KMS-11 (cell line): ENCODE results near the gene MEF2A.

Experiments used
- H2AFZ ChIP-seq: fragments of 200-600 bp; sonication (generic); 2 replicates; pipeline ENCODE4 v1.6.1; 2016; ENCODE audit warnings: antibody characterized with exemption, mixed run types, low read depth
- H3K27ac ChIP-seq: fragments of 200-600 bp; sonication (generic); 2 replicates; pipeline ENCODE4 v1.6.1; 2016; ENCODE audit warnings: mild to moderate bottlenecking, mixed run types
- H3K27me3 ChIP-seq: fragments of 200-600 bp; sonication (generic); 2 replicates; pipeline ENCODE4 v1.6.1; 2017; ENCODE audit warnings: mild to moderate bottlenecking, low read depth, mixed run types, moderate library complexity; ENCODE audit not compliant: insufficient read depth
- H3K36me3 ChIP-seq: fragments of 200-600 bp; sonication (generic); 2 replicates; pipeline ENCODE4 v1.6.1; 2017; ENCODE audit warnings: mild to moderate bottlenecking, mixed run types; ENCODE audit not compliant: insufficient read depth
- H3K4me1 ChIP-seq: fragments of 200-600 bp; sonication (generic); 2 replicates; pipeline ENCODE4 v1.6.1; 2016; ENCODE audit warnings: mild to moderate bottlenecking, low read depth, mixed run types; ENCODE audit not compliant: poor library complexity, severe bottlenecking
- H3K4me2 ChIP-seq: fragments of 200-600 bp; sonication (generic); 2 replicates; pipeline ENCODE4 v1.7.0; 2016; ENCODE audit warnings: mild to moderate bottlenecking, mixed run types
- H3K4me3 ChIP-seq: fragments of 200-600 bp; sonication (generic); IDR thresholded peaks from 2 replicates; pipeline ENCODE4 v1.6.1; 2017; ENCODE audit warnings: low read depth, low read length, mixed read lengths; ENCODE audit not compliant: insufficient read depth
- H3K79me2 ChIP-seq: fragments of 200-600 bp; sonication (generic); 2 replicates; pipeline ENCODE4 v1.6.1; 2016; ENCODE audit warnings: low read depth, mixed run types; ENCODE audit not compliant: insufficient read depth
- H3K9ac ChIP-seq: fragments of 200-600 bp; sonication (generic); 2 replicates; pipeline ENCODE4 v1.6.1; 2016; ENCODE audit warnings: mild to moderate bottlenecking, mixed run types
- H4K20me1 ChIP-seq: fragments of 200-600 bp; sonication (generic); 2 replicates; pipeline ENCODE4 v1.6.1; 2016; ENCODE audit warnings: mild to moderate bottlenecking, mixed run types; ENCODE audit not compliant: insufficient read depth
- TF ChIP-seq, protein P1 (sequence below): fragments of 200-600 bp; sonication (generic); conservative IDR thresholded peaks from 2 replicates; pipeline ENCODE4 v1.6.1; 2017; ENCODE audit warnings: low read depth, mild to moderate bottlenecking, antibody characterized with exemption, low read length, moderate library complexity, mixed read lengths

The MEF2A gene

DNA sequence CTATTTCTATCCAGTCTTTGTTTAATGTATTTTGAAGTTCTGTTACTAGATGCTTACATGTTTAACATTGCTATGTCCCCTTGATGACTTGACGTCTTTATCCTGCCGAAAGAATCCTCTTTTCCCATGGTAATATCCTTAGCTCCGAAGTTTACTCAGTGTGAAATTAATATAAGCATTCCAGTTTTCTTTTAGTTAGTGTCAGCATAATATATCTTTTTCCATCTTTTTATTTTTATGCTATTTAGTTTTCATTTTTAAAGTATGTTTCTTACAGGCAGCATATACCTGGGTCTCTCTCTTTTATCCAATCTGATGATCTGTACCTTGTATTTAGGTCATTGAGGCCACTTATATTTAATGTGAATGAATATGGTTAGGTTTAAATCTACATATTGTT, 39.1 kb upstream of the MEF2A start:
- Histone ChIP-seq H3K79me2 (no peaks in the 10 kb centered on the region), H2AFZ (no peak overlapping the region), H3K4me3 (no peak overlapping the region), H3K36me3 (no peaks in the 10 kb centered on the region), H3K4me2 (no peak overlapping the region), H3K4me1 (no peaks in the 10 kb centered on the region), H3K27me3 (no peaks in the 10 kb centered on the region), H4K20me1 (no peaks in the 10 kb centered on the region), H3K27ac (no peak overlapping the region), H3K9ac (no peak overlapping the region)
- TF ChIP-seq, protein P1, sequence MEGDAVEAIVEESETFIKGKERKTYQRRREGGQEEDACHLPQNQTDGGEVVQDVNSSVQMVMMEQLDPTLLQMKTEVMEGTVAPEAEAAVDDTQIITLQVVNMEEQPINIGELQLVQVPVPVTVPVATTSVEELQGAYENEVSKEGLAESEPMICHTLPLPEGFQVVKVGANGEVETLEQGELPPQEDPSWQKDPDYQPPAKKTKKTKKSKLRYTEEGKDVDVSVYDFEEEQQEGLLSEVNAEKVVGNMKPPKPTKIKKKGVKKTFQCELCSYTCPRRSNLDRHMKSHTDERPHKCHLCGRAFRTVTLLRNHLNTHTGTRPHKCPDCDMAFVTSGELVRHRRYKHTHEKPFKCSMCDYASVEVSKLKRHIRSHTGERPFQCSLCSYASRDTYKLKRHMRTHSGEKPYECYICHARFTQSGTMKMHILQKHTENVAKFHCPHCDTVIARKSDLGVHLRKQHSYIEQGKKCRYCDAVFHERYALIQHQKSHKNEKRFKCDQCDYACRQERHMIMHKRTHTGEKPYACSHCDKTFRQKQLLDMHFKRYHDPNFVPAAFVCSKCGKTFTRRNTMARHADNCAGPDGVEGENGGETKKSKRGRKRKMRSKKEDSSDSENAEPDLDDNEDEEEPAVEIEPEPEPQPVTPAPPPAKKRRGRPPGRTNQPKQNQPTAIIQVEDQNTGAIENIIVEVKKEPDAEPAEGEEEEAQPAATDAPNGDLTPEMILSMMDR: no peak

DNA sequence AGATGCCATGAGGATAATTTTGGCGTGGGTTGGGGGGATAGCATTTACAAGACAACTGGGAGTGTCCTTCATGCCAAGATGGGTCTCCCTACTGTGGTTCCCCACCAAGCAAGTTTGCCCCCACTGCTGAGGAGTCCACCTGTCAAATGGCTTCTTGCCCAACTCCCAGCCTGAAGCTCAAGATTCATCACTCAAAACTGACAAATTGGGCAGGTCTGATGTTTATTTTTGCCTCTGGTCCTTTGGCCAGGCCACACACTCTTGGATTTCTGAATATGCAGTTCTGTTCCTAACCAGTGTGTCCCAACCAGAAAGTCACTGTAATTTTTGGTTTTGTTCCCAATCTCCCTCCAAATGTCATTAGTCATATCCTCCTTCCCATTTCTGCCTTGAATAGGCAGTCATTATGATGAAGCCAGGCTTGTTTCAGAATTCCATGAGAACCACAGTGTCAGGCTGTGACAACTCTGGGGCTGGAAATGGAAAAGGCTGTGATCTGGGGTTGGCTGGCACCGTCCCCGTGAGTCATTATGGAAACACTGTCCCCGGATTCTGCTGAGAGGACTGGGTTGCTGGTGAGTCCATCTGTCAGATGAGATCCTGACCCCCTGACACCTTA, 29.3 kb upstream of the MEF2A start:
- no peak overlapping the region for H3K9ac ChIP-seq
- H3K27ac ChIP-seq: no peak overlapping the region

DNA sequence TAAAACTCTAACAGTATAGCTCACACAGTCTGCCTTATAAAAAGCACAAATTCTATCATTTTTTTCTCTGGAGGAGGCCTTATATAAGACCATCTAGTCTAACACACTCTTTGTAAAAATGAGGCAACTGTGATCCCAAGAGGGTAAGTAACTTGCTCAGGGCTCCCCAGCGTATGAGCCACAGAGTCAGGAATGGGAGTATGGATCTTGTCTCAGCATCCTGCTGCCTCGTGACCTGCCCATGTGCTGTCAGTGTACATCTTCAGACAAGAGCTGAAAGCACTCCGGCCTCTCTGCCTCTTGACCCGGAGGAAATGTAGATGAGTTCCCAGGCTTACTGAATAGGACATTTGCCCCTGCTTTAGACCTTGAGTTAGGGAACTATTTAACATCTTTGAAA, 28.4 kb upstream of the MEF2A start:
- Histone ChIP-seq H3K79me2 (no peaks in the 10 kb centered on the region), H3K27me3 (no peaks in the 10 kb centered on the region), H3K4me1 (no peaks in the 10 kb centered on the region), H2AFZ (no peak overlapping the region), H3K36me3 (no peaks in the 10 kb centered on the region), H3K4me2 (no peak overlapping the region), H3K4me3 (no peak overlapping the region), H3K27ac (no peak overlapping the region), H4K20me1 (no peaks in the 10 kb centered on the region), H3K9ac (no peak overlapping the region)
- TF ChIP-seq, protein P1: no peak

More for the DNA sequence above, 29.3 kb upstream of the MEF2A start:
- H2AFZ ChIP-seq: no peak overlapping the region
- no peaks in the 10 kb centered on the region for H4K20me1 ChIP-seq
- TF ChIP-seq, protein P1: no peak
- no peaks in the 10 kb centered on the region for H3K27me3 ChIP-seq
- no peak overlapping the region for H3K4me2 ChIP-seq
- no peak overlapping the region for H3K4me3 ChIP-seq
- no peaks in the 10 kb centered on the region for H3K4me1 ChIP-seq
- H3K36me3 ChIP-seq: no peaks in the 10 kb centered on the region
- no peaks in the 10 kb centered on the region for H3K79me2 ChIP-seq

DNA sequence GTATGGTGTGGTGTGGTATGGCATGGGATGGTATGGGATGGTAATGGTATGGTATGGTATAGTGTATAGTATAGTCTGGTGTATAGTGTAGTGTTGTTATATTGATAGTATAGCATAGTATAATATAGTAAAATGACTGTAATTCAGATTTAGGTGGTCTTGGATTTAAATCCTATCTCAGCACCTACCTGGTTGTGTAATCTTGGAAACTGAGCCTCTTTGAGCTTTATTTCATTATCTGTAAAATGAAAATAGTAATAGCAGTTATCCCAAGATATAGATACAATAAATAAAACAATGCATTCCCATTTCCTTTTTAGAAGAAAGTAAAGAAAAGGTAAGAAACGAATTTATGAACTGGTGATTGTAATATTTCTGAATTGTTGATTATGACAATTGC, 27.5 kb upstream of the MEF2A start:
- no peaks in the 10 kb centered on the region for H3K4me1 ChIP-seq
- TF ChIP-seq, protein P1: no peak
- H3K9ac ChIP-seq: no peak overlapping the region
- H3K79me2 ChIP-seq: no peaks in the 10 kb centered on the region
- H3K36me3 ChIP-seq: no peaks in the 10 kb centered on the region
- no peak overlapping the region for H3K4me2 ChIP-seq
- no peak overlapping the region for H2AFZ ChIP-seq
- no peaks in the 10 kb centered on the region for H4K20me1 ChIP-seq
- H3K4me3 ChIP-seq: no peak overlapping the region
- H3K27ac ChIP-seq: no peak overlapping the region
- no peaks in the 10 kb centered on the region for H3K27me3 ChIP-seq
